Measurements from ENCODE around the gene PALM3.

DNA sequence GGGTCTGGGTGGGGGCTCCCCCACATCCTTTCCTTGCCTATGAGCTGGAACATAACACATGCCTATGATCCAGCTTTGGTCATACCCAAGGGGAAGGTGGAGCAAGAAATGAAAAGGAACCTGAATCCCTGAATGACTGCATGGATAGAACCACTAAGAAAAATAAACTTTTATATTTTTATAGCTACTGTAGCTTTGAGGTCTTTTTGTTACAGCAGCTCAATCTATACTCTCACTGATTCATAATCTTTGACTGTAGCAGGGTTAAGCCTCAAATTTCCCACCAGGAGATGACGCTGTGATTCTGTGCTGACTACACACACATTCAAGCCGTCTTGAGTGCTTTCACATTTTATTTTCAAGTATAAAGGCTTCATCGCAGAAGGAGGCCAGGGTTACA is 8.8 kb downstream of the PALM3 start:
- no peak for TF ChIP-seq FOXP2 (optimal IDR thresholded peaks at IDR 0.05; ENCODE audit: control extremely low read depth, extremely low read length, insufficient read depth)
- no peak for TF ChIP-seq EZH2 (IDR thresholded peaks at IDR 0.05)
- TF ChIP-seq POLR2AphosphoS5 (IDR thresholded peaks at IDR 0.05; ENCODE audit: borderline replicate concordance, low read depth, low read length) = no peak
